ENCODE measurements around the gene ECHS1.

Gene ECHS1

DNA sequence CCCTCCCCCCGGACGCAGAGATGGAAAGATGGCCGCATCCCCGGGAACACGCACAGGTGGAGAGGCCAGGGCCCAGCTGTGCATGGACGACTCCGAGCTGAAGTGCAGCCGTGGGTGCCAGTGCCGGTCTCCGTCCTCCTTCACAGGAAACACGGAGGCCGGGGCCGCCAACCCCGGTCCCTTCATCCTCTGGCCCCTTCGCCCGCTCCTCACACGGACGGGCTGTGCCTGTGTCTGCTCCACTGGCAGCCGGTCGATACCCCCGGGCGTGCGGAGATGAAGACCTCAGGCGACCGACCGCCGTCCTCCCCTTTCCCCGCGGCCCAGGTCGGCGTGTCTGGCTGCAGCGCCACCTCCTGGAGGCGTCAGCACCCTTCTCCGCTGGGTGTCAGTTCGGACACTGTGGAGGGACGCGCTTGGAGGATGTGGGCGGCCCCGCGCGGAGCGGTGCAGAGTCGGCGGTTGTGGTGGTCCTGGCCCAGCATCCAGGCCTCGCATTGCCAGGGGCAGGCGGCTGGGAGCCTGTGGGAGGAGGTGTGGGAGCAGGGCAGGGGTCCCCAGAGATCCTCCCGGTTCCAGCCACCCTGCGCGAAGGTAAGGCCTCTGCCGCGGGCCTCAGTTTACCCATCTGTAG lies 54.5 kb downstream of the ECHS1 start:
- peak; percentile 80 for TF ChIP-seq CTCF (IDR thresholded peaks at IDR 0.05; ENCODE audit: low read depth, low read length)
- DNase-seq (ENCODE audit: extremely low read depth, low read depth) = no peak

DNA sequence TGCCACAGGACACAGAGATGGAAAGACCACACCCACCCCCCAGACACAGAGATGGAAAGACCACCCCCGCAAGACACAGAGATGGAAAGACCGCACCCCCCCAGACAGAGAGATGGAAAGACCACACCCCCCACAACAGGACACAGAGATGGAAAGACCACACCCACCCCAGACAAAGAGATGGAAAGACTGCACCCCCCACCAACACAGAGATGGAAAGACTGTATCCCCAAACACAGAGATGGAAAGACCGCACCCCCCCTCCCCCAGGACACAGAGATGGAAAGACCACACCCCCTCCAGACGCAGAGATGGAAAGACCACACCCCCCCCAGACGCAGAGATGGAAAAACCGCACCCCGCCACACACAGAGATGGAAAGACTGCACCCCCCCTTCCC lies 56.4 kb downstream of the ECHS1 start:
- DNase-seq (ENCODE audit: extremely low read depth, low read depth) = no peak
- TF ChIP-seq CTCF (IDR thresholded peaks at IDR 0.05; ENCODE audit: low read depth, low read length) = no peak

- no peak for DNase-seq (ENCODE audit: extremely low read depth, low read depth)
Observed at GRCh38 chr10:133316266-133316665, 56.9 kb downstream of the ECHS1 start.

GRCh38 chr10:133315847-133316246 lies 57.3 kb downstream of the ECHS1 start:
- no peak for DNase-seq (ENCODE audit: extremely low read depth, low read depth)
- no peak for TF ChIP-seq CTCF (IDR thresholded peaks at IDR 0.05; ENCODE audit: low read depth, low read length)

More at GRCh38 chr10:133316266-133316665, 56.9 kb downstream of the ECHS1 start:
- TF ChIP-seq CTCF (IDR thresholded peaks at IDR 0.05; ENCODE audit: low read depth, low read length) = no peak

GRCh38 chr10:133314911-133315310 lies 58.2 kb downstream of the ECHS1 start:
- TF ChIP-seq CTCF (IDR thresholded peaks at IDR 0.05; ENCODE audit: low read depth, low read length) = no peak

GRCh38 chr10:133313192-133313591 lies 60.0 kb downstream of the ECHS1 start:
- no peak for TF ChIP-seq CTCF (IDR thresholded peaks at IDR 0.05; ENCODE audit: low read depth, low read length)
- no peak for DNase-seq (ENCODE audit: extremely low read depth, low read depth)

More at GRCh38 chr10:133314911-133315310, 58.2 kb downstream of the ECHS1 start:
- no peak for DNase-seq (ENCODE audit: extremely low read depth, low read depth)

DNA sequence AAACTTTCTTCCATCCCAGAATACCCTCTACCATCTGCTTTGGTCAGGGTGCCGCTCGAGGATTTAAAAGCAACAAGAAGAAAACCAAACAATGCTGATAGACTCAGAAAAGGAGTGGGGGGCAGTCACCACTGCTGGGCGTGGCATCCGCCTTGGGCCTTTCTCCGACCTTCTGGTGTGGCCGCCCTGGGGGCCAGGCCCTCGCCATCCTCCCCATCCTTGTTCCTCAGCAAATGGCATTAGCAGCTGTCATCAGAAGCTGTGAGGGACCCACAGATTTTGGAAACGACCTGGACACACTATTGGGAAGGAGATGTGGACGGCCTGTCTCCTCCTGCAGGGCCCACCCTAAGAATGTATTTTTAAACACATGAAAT lies 60.4 kb downstream of the ECHS1 start:
- no peak for DNase-seq (ENCODE audit: extremely low read depth, low read depth)
- no peak for TF ChIP-seq CTCF (IDR thresholded peaks at IDR 0.05; ENCODE audit: low read depth, low read length)

Data from AG09319 (cell line).